Measurements from ENCODE around the gene MYL6B. TPM values are rescaled to one million over a fixed set of nuclear protein-coding genes. Genes with fewer than 3 reads are reported as not detected.
A peak's percentile ranks its signal among the peaks of the same experiment; 100 is the strongest.
"Not testable (repeated sequence)": the region's sequence is repeated elsewhere in the genome, so short reads cannot be mapped to it uniquely, and the experiment has no call there.

Gene MYL6B
- total RNA-seq, 1 experiment from 2014 or later: 66.5 TPM

- H3K4me1 ChIP-seq (ENCODE audit: control insufficient read depth, insufficient read depth, low read length): peaks cover 30% of the 10 kb centered on the region
- peaks cover 18% of the 10 kb centered on the region for H3K36me3 ChIP-seq (ENCODE audit: control insufficient read depth, insufficient read depth, low read length)
- BruUV-seq (replicated peaks): TSS peak; percentile 99
- H3K4me3 ChIP-seq (ENCODE audit: low read depth in 2 of 2, low read length in 2 of 2): peak within 1 kb of the TSS; percentile 69 to 100
- ChIA-PET POLR2A (interaction anchor here (0.6 to 0.7 kb wide), 4 partner anchors 15 to 44 kb away, joined by 4 to 7 read pairs (median 6); no protein-coding TSS in a partner anchor), CTCF (no interaction called here)
- H3K9me3 ChIP-seq (ENCODE audit: control insufficient read depth, insufficient read depth, low read depth, low read length): no peaks in the 10 kb centered on the region
- no peaks in the 10 kb centered on the region for H3K27me3 ChIP-seq (ENCODE audit: control insufficient read depth, insufficient read depth, low read length)
- ATAC-seq: peak; percentile 67
- peak within 1 kb of the TSS; percentile 95 for H3K27ac ChIP-seq (ENCODE audit: low read length)
- intact Hi-C loops (cut with micrococcal nuclease; ENCODE audit: unreplicated experiment) (loop anchor here (5.0 to 10.0 kb wide), 2 partner anchors 41 to 72 kb away; partner anchors contain the start of genes MYL6 and RPS26), in situ Hi-C loops (cut with HindIII; ENCODE audit: low pct_unique_long_range_greater_than_20kb, low sequenced_read_pairs) (no loop called here)
- peak; percentile 94 for DNase-seq (ENCODE audit: low read depth, low spot score)
- TF ChIP-seq REST (IDR thresholded peaks at IDR 0.05; ENCODE audit: insufficient read depth in 1 of 2, low read depth in 2 of 2, low read length in 1 of 2) (peak in 1 of 2 experiments; percentile 40; a peak in 1 of 4 replicates), SIN3A (IDR thresholded peaks at IDR 0.05; ENCODE audit: borderline replicate concordance, insufficient read depth, low read depth, low read length) (peak; percentile 63; the same call in 1 of the 2 replicates), TCF7L2 (IDR thresholded peaks at IDR 0.05; ENCODE audit: low read depth, low read length) (no peak), POLR2AphosphoS5 (IDR thresholded peaks at IDR 0.05; ENCODE audit: low read depth, low read length) (peak; percentile 100)
- TF ChIP-seq, protein P1, sequence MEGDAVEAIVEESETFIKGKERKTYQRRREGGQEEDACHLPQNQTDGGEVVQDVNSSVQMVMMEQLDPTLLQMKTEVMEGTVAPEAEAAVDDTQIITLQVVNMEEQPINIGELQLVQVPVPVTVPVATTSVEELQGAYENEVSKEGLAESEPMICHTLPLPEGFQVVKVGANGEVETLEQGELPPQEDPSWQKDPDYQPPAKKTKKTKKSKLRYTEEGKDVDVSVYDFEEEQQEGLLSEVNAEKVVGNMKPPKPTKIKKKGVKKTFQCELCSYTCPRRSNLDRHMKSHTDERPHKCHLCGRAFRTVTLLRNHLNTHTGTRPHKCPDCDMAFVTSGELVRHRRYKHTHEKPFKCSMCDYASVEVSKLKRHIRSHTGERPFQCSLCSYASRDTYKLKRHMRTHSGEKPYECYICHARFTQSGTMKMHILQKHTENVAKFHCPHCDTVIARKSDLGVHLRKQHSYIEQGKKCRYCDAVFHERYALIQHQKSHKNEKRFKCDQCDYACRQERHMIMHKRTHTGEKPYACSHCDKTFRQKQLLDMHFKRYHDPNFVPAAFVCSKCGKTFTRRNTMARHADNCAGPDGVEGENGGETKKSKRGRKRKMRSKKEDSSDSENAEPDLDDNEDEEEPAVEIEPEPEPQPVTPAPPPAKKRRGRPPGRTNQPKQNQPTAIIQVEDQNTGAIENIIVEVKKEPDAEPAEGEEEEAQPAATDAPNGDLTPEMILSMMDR (IDR thresholded peaks at IDR 0.05): no peak
Observed at GRCh38 chr12:56116267-56117081, 35.9 kb upstream of the MYL6B start, which contains the start of gene RPL41. Gene RPL41, plus strand, starts transcription at chr12:56116633.

GRCh38 chr12:56117082-56117706, 35.2 kb upstream of the MYL6B start:
- intact Hi-C loops (cut with micrococcal nuclease; ENCODE audit: unreplicated experiment): loop anchor here (5.0 to 10.0 kb wide), 2 partner anchors 40 to 72 kb away; partner anchors contain the start of genes MYL6 and RPS26
- DNase-seq (ENCODE audit: low read depth, low spot score); H3K27me3 ChIP-seq (ENCODE audit: control insufficient read depth, insufficient read depth, low read length); H3K9me3 ChIP-seq (ENCODE audit: control insufficient read depth, insufficient read depth, low read depth, low read length); ATAC-seq; in situ Hi-C loops (cut with HindIII; ENCODE audit: low pct_unique_long_range_greater_than_20kb, low sequenced_read_pairs): not testable (repeated sequence)
- Histone ChIP-seq H3K27ac (ENCODE audit: low read length) (peak overlapping the region; percentile 95), H3K4me1 (ENCODE audit: control insufficient read depth, insufficient read depth, low read length) (peaks cover 30% of the 10 kb centered on the region), H3K36me3 (ENCODE audit: control insufficient read depth, insufficient read depth, low read length) (peaks cover 13% of the 10 kb centered on the region), H3K4me3 (ENCODE audit: low read depth in 2 of 2, low read length in 2 of 2) (peak overlapping the region; percentile 69 to 100)
- TSS peak; percentile 77 for BruUV-seq (replicated peaks)
- ChIA-PET CTCF (interaction anchor here (1.6 kb wide), 1 partner anchor 11 kb away, joined by 14 read pairs; the partner anchor contains the start of gene ESYT1), POLR2A (interaction anchor here (0.5 to 1.0 kb wide), 4 partner anchors 10 to 45 kb away, joined by 4 to 7 read pairs (median 6); partner anchors contain the start of gene ESYT1)

Data from Panc1 (cell line).